Endothelial cell of umbilical vein (primary cell): Measurements from ENCODE around the gene REPS1. TPM values are rescaled to one million over a fixed set of nuclear protein-coding genes. Genes with fewer than 3 reads are reported as not detected.

Experiments
- BruUV-seq: library from RNA; stranded (reverse); fragments of 400-500 nt; replicated peaks from 2 replicates; lab custom pipeline; 2021; lab: Mats Ljungman, UMichigan
- CTCF ChIA-PET: fragments of 300-600, 350-600 bp; sonication (Branson Sonifier 250); formaldehyde crosslinking; loops from one replicate; lab custom pipeline; 2021; ENCODE audit warnings: antibody characterized with exemption, inconsistent platforms; lab: Charles Lee
- POLR2A ChIA-PET: fragments of 300-600, 350-600 bp; sonication (Branson Sonifier 250); formaldehyde crosslinking; loops from one replicate; lab custom pipeline; 2021; ENCODE audit warnings: antibody characterized with exemption, inconsistent platforms; lab: Charles Lee
- DNase-seq: peaks from one replicate; pipeline ENCODE4 v3.0.0-alpha.2; 2011; ENCODE audit warnings: low read depth, low spot score
- FAIRE-seq: peaks from 2 replicates; lab custom pipeline; 2011; peaks lifted over from hg19 to GRCh38; lab: Jason Lieb, UNC
- H2AFZ ChIP-seq: 2 replicates; pipeline ENCODE4 v1.6.0; 2012; ENCODE audit warnings: low read depth, low read length, control low read depth, inconsistent platforms
- H3K27ac ChIP-seq: 2 replicates; pipeline ENCODE4 v1.5.1; 2011; ENCODE audit warnings: low read depth, mild to moderate bottlenecking, control low read depth, low read length, moderate library complexity; ENCODE audit not compliant: insufficient read depth
- H3K27me3 ChIP-seq, 2 experiments: 2 replicates each; pipeline versions ENCODE4 v1.6.0 to v1.6.1; 2011; ENCODE audit warnings: low read length in 2 of 2, mixed read lengths in 1 of 2; ENCODE audit not compliant: control insufficient read depth in 2 of 2, insufficient read depth in 2 of 2
- H3K36me3 ChIP-seq, 2 experiments: 2 replicates in 1 of 2; 3 replicates in 1 of 2; pipeline ENCODE4 v1.5.1; 2011; ENCODE audit warnings: low read length in 2 of 2, mild to moderate bottlenecking in 1 of 2, moderate library complexity in 1 of 2; ENCODE audit not compliant: control insufficient read depth in 2 of 2, insufficient read depth in 2 of 2; ENCODE audit errors: extremely low read depth in 1 of 2
- H3K4me1 ChIP-seq: 3 replicates; pipeline ENCODE4 v1.5.1; 2011; ENCODE audit warnings: mild to moderate bottlenecking, low read length; ENCODE audit not compliant: control insufficient read depth, insufficient read depth; ENCODE audit errors: extremely low read depth
- H3K4me2 ChIP-seq: 2 replicates; pipeline ENCODE4 v1.6.1; 2011; ENCODE audit warnings: low read length, control low read depth, mixed read lengths; ENCODE audit not compliant: insufficient read depth
- H3K4me3 ChIP-seq, 3 experiments: fragments of 200-600 bp in 1 of 3; sonication (generic), shearing (Covaris generic) in 1 of 3; replicated peaks in 1 of 3; 2 replicates each; pipeline ENCODE4 v1.5.1; 2011 to 2016; ENCODE audit warnings: control low read depth in 3 of 3, low read length in 3 of 3, mild to moderate bottlenecking in 2 of 3, inconsistent platforms in 1 of 3, low read depth in 1 of 3, moderate library complexity in 1 of 3; ENCODE audit not compliant: insufficient read depth in 1 of 3
- H3K79me2 ChIP-seq: 2 replicates; pipeline ENCODE4 v1.6.0; 2012; ENCODE audit warnings: low read length, inconsistent platforms; ENCODE audit not compliant: control insufficient read depth, insufficient read depth
- H3K9ac ChIP-seq: replicated peaks from 2 replicates; pipeline ENCODE3; 2011; ENCODE audit warnings: low read length, control low read depth; ENCODE audit not compliant: insufficient read depth; ENCODE audit errors: extremely low read depth
- H3K9me1 ChIP-seq: replicated peaks from 3 replicates; pipeline ENCODE4 v1.6.0; 2011; ENCODE audit warnings: mild to moderate bottlenecking, low read length; ENCODE audit not compliant: control insufficient read depth, insufficient read depth; ENCODE audit errors: extremely low read depth
- H3K9me3 ChIP-seq: replicated peaks from 2 replicates; pipeline ENCODE4 v1.5.1; 2012; ENCODE audit warnings: low read length, inconsistent platforms; ENCODE audit not compliant: control insufficient read depth, insufficient read depth
- H4K20me1 ChIP-seq: replicated peaks from 2 replicates; pipeline ENCODE3; 2011; ENCODE audit warnings: mild to moderate bottlenecking, low read length; ENCODE audit not compliant: control insufficient read depth, insufficient read depth; ENCODE audit errors: extremely low read depth
- EZH2 ChIP-seq: IDR thresholded peaks from 2 replicates; pipeline ENCODE4 v1.6.1; 2012; ENCODE audit warnings: borderline replicate concordance, low read depth, mild to moderate bottlenecking, moderate library complexity, low read length, inconsistent platforms; ENCODE audit not compliant: severe bottlenecking
- FOS ChIP-seq: IDR thresholded peaks from 2 replicates; pipeline ENCODE4 v1.6.1; 2011; ENCODE audit warnings: mild to moderate bottlenecking, low read length, moderate library complexity, borderline replicate concordance; ENCODE audit not compliant: insufficient read depth
- GATA2 ChIP-seq: IDR thresholded peaks from 2 replicates; pipeline ENCODE4 v1.7.0; 2011; ENCODE audit warnings: low read depth, mild to moderate bottlenecking, moderate library complexity, mixed read lengths, low read length; ENCODE audit not compliant: insufficient read length, insufficient read depth
- JUN ChIP-seq: IDR thresholded peaks from 2 replicates; pipeline ENCODE4 v1.6.1; 2011; ENCODE audit warnings: borderline replicate concordance, low read depth; ENCODE audit not compliant: insufficient read length, insufficient read depth
- MAX ChIP-seq: IDR thresholded peaks from 2 replicates; pipeline ENCODE4 v1.6.1; 2011; ENCODE audit not compliant: insufficient read depth, insufficient read length
- MYC ChIP-seq: IDR thresholded peaks from one replicate; pipeline ENCODE4 v1.6.1; 2011; ENCODE audit warnings: mild to moderate bottlenecking, low read depth, low read length
- POLR2A ChIP-seq: IDR thresholded peaks from 2 replicates; pipeline ENCODE4 v1.6.1; 2012; ENCODE audit warnings: low read depth, mild to moderate bottlenecking, control low read depth, low read length
- POLR2AphosphoS5 ChIP-seq: IDR thresholded peaks from 2 replicates; pipeline ENCODE4 v1.6.1; 2012; ENCODE audit warnings: low read depth, mild to moderate bottlenecking, control low read depth, low read length, moderate library complexity; ENCODE audit not compliant: insufficient read depth
- dilution Hi-C: fragments of 300-500 bp; cut with MboI; formaldehyde crosslinking; loops from one replicate; pipeline ENCODE4 v1.15.0; 2019; ENCODE audit warnings: low sequenced_read_pairs; ENCODE audit not compliant: extremely low pct_ligation_motif_present
- intact Hi-C: fragments of 100-400 bp; cut with micrococcal nuclease; formaldehyde crosslinking; loops from one replicate; pipeline ENCODE4 v1.10.0; 2022
- polyA plus RNA-seq, 4 experiments: library from polyadenylated mRNA; depleted of rRNA in 3 of 4; stranded (reverse) in 3 of 4; unstranded in 1 of 4; fragments of >200 nt; gene quantifications; 2 replicates each; pipeline versions ENCODE4 v1.2.1 to v1.2.3, GENCODE V29; 2011 to 2012; ENCODE audit warnings: missing spikeins in 1 of 4
- total RNA-seq: library from RNA; stranded (reverse); gene quantifications from 2 replicates; pipeline ENCODE4 v1.2.3, GENCODE V29; 2021
- TF ChIP-seq, protein P1 (sequence below), 2 donors: IDR thresholded peaks; 1 replicate in 1 of 2; 2 replicates in 1 of 2; pipeline ENCODE4 v1.5.1; 2011; ENCODE audit warnings: low read length in 2 of 2, mild to moderate bottlenecking in 2 of 2, moderate library complexity in 2 of 2, control low read depth in 1 of 2, inconsistent platforms in 1 of 2, low read depth in 1 of 2; ENCODE audit not compliant: insufficient read depth in 1 of 2; ENCODE audit errors: extremely low read depth in 1 of 2

The REPS1 gene
- total and polyA plus RNA-seq, 2 donors (not counting 3 experiments of a cell fraction or from before 2014, with no cell fraction given) = 20.6 to 35.0 TPM

GRCh38 chr6:138923561-138923960 lies 64.5 kb downstream of the REPS1 start:
- Histone ChIP-seq H3K4me1 (peaks cover 9% of the 10 kb centered on the region), H3K9ac (no peak overlapping the region), H2AFZ (no peak overlapping the region), H3K27me3 (no peaks in the 10 kb centered on the region), H3K79me2 (no peaks in the 10 kb centered on the region), H3K27ac (no peak overlapping the region), H3K36me3 (peaks cover 0 to 2% of the 10 kb centered on the region in 2 experiments), H3K4me2 (no peak overlapping the region), H3K4me3 (no peak overlapping the region), H3K9me1 (no peaks in the 10 kb centered on the region), H4K20me1 (no peaks in the 10 kb centered on the region), H3K9me3 (no peaks in the 10 kb centered on the region)
- BruUV-seq = no TSS peak
- ChIA-PET POLR2A (no interaction called here), CTCF (no interaction called here)
- dilution Hi-C loops (no loop called here), intact Hi-C loops (loop anchor here (10.0 kb wide), 1 partner anchor 441 kb away; no protein-coding TSS in a partner anchor)
- TF ChIP-seq, protein P1, sequence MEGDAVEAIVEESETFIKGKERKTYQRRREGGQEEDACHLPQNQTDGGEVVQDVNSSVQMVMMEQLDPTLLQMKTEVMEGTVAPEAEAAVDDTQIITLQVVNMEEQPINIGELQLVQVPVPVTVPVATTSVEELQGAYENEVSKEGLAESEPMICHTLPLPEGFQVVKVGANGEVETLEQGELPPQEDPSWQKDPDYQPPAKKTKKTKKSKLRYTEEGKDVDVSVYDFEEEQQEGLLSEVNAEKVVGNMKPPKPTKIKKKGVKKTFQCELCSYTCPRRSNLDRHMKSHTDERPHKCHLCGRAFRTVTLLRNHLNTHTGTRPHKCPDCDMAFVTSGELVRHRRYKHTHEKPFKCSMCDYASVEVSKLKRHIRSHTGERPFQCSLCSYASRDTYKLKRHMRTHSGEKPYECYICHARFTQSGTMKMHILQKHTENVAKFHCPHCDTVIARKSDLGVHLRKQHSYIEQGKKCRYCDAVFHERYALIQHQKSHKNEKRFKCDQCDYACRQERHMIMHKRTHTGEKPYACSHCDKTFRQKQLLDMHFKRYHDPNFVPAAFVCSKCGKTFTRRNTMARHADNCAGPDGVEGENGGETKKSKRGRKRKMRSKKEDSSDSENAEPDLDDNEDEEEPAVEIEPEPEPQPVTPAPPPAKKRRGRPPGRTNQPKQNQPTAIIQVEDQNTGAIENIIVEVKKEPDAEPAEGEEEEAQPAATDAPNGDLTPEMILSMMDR (IDR thresholded peaks at IDR 0.05; ENCODE audit: extremely low read depth in 1 of 2, insufficient read depth in 1 of 2, low read depth in 1 of 2, low read length in 2 of 2) = no peak
- TF ChIP-seq FOS = no peak
- TF ChIP-seq GATA2 = no peak
- TF ChIP-seq POLR2A = no peak
- no peak for TF ChIP-seq POLR2AphosphoS5
- TF ChIP-seq JUN = no peak
- TF ChIP-seq MAX = no peak
- TF ChIP-seq MYC = no peak
- TF ChIP-seq EZH2 = no peak
- DNase-seq (no peak), FAIRE-seq (no peak)
